Glutamatergic neuron (in vitro differentiated cells): Measurements from ENCODE around the gene HS3ST3B1. TPM values are rescaled to one million over a fixed set of nuclear protein-coding genes. Genes with fewer than 3 reads are reported as not detected.

ENCODE experiments used
- DNase-seq: peaks from one replicate; pipeline ENCODE4 v3.0.0; 2022
- H3K27ac Mint-ChIP-seq: one replicate; pipeline ENCODE4 v1.8.0; 2020; ENCODE audit warnings: mild to moderate bottlenecking, mixed read lengths, inconsistent platforms; ENCODE audit not compliant: unreplicated experiment
- H3K27me3 Mint-ChIP-seq: one replicate; pipeline ENCODE4 v1.8.0; 2020; ENCODE audit warnings: mild to moderate bottlenecking, moderate library complexity, mixed read lengths, inconsistent platforms; ENCODE audit not compliant: unreplicated experiment
- H3K36me3 Mint-ChIP-seq: one replicate; pipeline ENCODE4 v1.8.0; 2020; ENCODE audit warnings: mild to moderate bottlenecking, mixed read lengths, inconsistent platforms; ENCODE audit not compliant: unreplicated experiment
- H3K4me1 Mint-ChIP-seq: one replicate; pipeline ENCODE4 v1.8.0; 2020; ENCODE audit warnings: mild to moderate bottlenecking, low read depth, mixed read lengths, inconsistent platforms; ENCODE audit not compliant: unreplicated experiment
- H3K4me3 Mint-ChIP-seq: one replicate; pipeline ENCODE4 v1.8.0; 2020; ENCODE audit warnings: mild to moderate bottlenecking, mixed read lengths, inconsistent platforms; ENCODE audit not compliant: unreplicated experiment
- H3K9me3 Mint-ChIP-seq: one replicate; pipeline ENCODE4 v1.8.0; 2020; ENCODE audit warnings: mild to moderate bottlenecking, moderate library complexity, mixed read lengths, inconsistent platforms; ENCODE audit not compliant: unreplicated experiment
- total RNA-seq: library from RNA; stranded (reverse); fragmentation: NEBNext Ultra II Directional; extraction: Animal tissue kit (Norgen Biotek cat#: 25700); gene quantifications from one replicate; pipeline ENCODE4 v1.2.1, GENCODE V29; 2021; ENCODE audit not compliant: unreplicated experiment
- TF ChIP-seq, protein P1 (sequence below): fragments of 200-600 bp; sonication (generic); IDR thresholded peaks from one replicate; pipeline ENCODE4 v1.5.0; 2021; ENCODE audit not compliant: partially characterized antibody, unreplicated experiment

HS3ST3B1 gene
- total RNA-seq, 1 donor from 2014 or later, result 2.4 TPM

DNA sequence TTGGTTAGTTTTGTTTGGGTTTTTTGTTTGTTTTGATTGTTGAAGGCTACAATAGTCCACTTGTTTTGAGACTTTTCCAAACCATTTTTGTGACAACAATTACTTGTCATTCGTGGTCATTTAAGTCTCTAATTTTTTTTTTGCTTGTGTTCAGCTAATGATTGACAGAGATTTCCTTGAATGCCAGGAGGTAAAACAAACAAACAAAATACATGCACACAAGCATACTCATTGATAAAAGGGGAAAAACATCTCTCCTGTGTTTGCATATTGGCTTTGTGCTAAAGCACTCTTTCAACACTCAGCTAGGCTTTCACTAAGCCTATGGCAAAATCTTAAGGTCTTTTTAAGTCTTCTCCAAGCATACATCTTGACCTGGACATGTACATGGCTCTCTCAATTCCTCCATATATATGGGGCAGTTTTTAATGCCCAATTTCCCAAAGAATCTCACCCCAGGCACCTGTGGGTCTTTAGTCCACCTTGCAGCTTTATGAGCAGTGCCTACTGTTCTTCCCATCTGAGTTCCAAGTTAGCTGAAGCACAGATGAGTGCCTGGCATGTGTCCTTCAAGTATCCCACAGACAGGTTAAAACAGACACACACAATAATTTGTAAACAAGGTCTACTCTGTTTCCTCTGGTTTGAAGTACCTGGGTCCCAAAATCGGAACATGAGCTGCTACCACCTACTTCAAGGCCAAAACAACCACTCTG is 24.2 kb upstream of the HS3ST3B1 start:
- Mint-ChIP-seq H3K36me3 (no peaks in the 10 kb centered on the region), H3K4me1 (peaks cover 2% of the 10 kb centered on the region), H3K9me3 (no peaks in the 10 kb centered on the region), H3K4me3 (no peak overlapping the region), H3K27ac (no peak overlapping the region), H3K27me3 (no peaks in the 10 kb centered on the region)
- no peak for DNase-seq
- TF ChIP-seq, protein P1, sequence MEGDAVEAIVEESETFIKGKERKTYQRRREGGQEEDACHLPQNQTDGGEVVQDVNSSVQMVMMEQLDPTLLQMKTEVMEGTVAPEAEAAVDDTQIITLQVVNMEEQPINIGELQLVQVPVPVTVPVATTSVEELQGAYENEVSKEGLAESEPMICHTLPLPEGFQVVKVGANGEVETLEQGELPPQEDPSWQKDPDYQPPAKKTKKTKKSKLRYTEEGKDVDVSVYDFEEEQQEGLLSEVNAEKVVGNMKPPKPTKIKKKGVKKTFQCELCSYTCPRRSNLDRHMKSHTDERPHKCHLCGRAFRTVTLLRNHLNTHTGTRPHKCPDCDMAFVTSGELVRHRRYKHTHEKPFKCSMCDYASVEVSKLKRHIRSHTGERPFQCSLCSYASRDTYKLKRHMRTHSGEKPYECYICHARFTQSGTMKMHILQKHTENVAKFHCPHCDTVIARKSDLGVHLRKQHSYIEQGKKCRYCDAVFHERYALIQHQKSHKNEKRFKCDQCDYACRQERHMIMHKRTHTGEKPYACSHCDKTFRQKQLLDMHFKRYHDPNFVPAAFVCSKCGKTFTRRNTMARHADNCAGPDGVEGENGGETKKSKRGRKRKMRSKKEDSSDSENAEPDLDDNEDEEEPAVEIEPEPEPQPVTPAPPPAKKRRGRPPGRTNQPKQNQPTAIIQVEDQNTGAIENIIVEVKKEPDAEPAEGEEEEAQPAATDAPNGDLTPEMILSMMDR, result no peak

DNA sequence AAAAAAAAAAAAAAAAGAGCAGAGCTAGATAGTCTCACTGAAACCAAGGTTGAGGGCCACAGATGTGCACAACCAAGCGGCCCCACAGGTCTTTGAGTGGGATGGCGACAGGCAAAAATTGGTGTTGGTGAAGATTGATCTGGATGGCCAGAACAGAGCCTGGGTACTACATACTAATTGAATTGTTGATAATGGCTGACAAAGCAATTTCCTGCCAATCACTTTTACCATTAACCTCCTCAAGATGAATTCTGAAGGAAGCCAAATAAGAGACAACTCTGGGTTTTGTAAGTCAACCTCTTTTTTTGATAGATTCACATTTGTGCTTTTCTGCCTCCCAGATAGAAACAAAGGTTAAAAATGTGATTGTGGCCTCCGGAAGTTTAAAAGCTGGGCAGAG is 19.4 kb upstream of the HS3ST3B1 start:
- no peaks in the 10 kb centered on the region for H3K36me3 Mint-ChIP-seq
- peaks cover 2% of the 10 kb centered on the region for H3K4me1 Mint-ChIP-seq
- DNase-seq, result no peak
- H3K27ac Mint-ChIP-seq, result no peak overlapping the region
- H3K9me3 Mint-ChIP-seq, result no peaks in the 10 kb centered on the region
- no peak overlapping the region for H3K4me3 Mint-ChIP-seq
- no peaks in the 10 kb centered on the region for H3K27me3 Mint-ChIP-seq
- TF ChIP-seq, protein P1, result no peak

DNA sequence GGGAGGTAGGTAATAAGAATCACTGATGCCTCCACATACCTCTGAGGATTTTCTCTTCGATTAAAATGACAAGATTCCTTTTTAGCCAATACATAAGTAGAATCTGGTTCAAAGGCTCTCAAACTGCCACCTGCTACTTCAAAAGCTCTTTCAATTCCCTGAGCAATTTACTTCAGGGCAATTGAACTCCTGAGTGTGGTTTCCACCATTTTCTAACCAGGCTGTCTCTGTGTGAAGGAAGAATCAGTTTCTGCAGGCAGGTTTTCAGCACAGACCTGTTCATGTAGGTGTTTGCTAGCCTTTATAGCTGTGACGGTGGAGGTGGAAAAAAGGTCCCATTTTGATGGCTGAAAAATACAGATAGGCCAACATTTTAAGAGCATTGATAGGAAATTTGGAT is 18.2 kb upstream of the HS3ST3B1 start:
- Mint-ChIP-seq H3K27ac (no peak overlapping the region), H3K27me3 (no peaks in the 10 kb centered on the region), H3K9me3 (no peaks in the 10 kb centered on the region), H3K4me3 (no peak overlapping the region), H3K36me3 (no peaks in the 10 kb centered on the region), H3K4me1 (peaks cover 2% of the 10 kb centered on the region)
- DNase-seq, result no peak
- TF ChIP-seq, protein P1, result no peak

DNA sequence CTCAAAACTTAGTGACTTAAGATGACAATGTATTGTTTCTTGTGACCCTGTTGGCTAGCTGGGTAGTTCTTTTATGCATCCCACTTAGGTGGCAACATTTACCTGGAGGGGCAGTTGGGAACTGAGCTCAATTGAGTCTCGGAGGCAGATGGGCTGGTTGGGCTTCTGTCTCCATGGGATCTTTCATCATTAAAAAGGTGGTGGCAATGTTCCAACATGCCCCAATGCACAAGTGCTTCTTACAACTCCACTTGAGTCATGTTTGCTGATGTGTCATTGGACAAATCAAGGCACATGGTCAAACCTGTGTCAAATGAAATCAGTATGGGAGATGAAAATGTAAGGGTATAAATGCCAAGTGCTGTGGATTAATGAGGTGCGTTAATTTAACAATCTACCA is 11.7 kb upstream of the HS3ST3B1 start:
- Mint-ChIP-seq H3K36me3 (no peaks in the 10 kb centered on the region), H3K9me3 (no peaks in the 10 kb centered on the region), H3K4me1 (no peaks in the 10 kb centered on the region), H3K27ac (no peak overlapping the region), H3K4me3 (no peak overlapping the region), H3K27me3 (no peaks in the 10 kb centered on the region)
- TF ChIP-seq, protein P1, result no peak
- no peak for DNase-seq

DNA sequence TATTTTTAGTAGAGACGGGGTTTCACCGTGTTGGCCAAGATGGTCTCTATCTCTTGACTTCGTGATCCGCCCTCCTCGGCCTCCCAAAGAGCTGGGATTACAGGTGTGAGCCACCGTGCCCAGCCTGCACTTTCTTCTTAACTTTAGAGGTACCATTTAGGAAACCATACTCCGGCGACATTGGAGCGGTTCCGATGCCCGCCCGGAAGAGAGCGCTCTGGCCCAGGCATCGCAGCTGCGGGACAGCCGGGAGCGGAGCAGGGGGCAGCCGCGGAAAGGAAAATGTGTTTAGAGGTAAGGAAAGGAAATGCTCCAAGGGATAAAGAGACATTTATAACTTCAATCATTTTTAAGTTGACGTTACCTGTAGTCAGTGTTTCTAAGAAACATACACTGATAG is 6.0 kb upstream of the HS3ST3B1 start:
- H3K4me3 Mint-ChIP-seq, result no peak overlapping the region
- H3K4me1 Mint-ChIP-seq, result peaks cover 4% of the 10 kb centered on the region
- H3K27ac Mint-ChIP-seq, result no peak overlapping the region
- DNase-seq, result no peak
- peaks cover 16% of the 10 kb centered on the region for H3K36me3 Mint-ChIP-seq
- TF ChIP-seq, protein P1, result no peak
- H3K27me3 Mint-ChIP-seq, result peaks cover 29% of the 10 kb centered on the region
- H3K9me3 Mint-ChIP-seq, result peaks cover 9% of the 10 kb centered on the region
